Loucy (cell line): ENCODE results near the gene RORB.

ENCODE experiments used
- H2AFZ ChIP-seq: fragments of 200-600 bp; sonication (generic); 2 replicates; pipeline ENCODE4 v1.6.0; 2016; ENCODE audit warnings: antibody characterized with exemption, mild to moderate bottlenecking, low read length, moderate library complexity
- H3F3A ChIP-seq: fragments of 200-600 bp; 2 replicates; pipeline ENCODE4 v1.6.0; 2016; ENCODE audit warnings: antibody characterized with exemption, low read depth, mild to moderate bottlenecking
- H3K27me3 ChIP-seq: fragments of 200-600 bp; sonication (generic); 2 replicates; pipeline ENCODE4 v1.6.1; 2014; ENCODE audit warnings: low read length, mild to moderate bottlenecking; ENCODE audit not compliant: insufficient read depth, poor library complexity, severe bottlenecking
- H3K36me3 ChIP-seq: fragments of 200-600 bp; sonication (generic); 2 replicates; pipeline ENCODE4 v1.6.1; 2016; ENCODE audit warnings: low read length; ENCODE audit not compliant: insufficient read depth
- H3K4me1 ChIP-seq: fragments of 200-600 bp; sonication (generic); 2 replicates; pipeline ENCODE4 v1.5.1; 2014; ENCODE audit warnings: low read length, mild to moderate bottlenecking; ENCODE audit not compliant: insufficient read depth, poor library complexity, severe bottlenecking
- H3K4me2 ChIP-seq: fragments of 200-600 bp; sonication (generic); 2 replicates; pipeline ENCODE4 v1.6.0; 2014; ENCODE audit warnings: antibody characterized with exemption, low read length, low read depth, mild to moderate bottlenecking; ENCODE audit not compliant: poor library complexity, severe bottlenecking
- H3K4me3 ChIP-seq: fragments of 200-600 bp; sonication (generic); 2 replicates; pipeline ENCODE4 v1.5.1; 2014; ENCODE audit warnings: low read length, mild to moderate bottlenecking, mixed read lengths; ENCODE audit not compliant: poor library complexity, severe bottlenecking
- H3K79me2 ChIP-seq: fragments of 200-600 bp; sonication (generic); 2 replicates; pipeline ENCODE4 v1.6.1; 2014; ENCODE audit warnings: low read length; ENCODE audit not compliant: insufficient read depth
- H3K9ac ChIP-seq: fragments of 200-600 bp; sonication (generic); 2 replicates; pipeline ENCODE4 v1.6.0; 2014; ENCODE audit warnings: mild to moderate bottlenecking, low read depth, low read length, moderate library complexity; ENCODE audit not compliant: poor library complexity, severe bottlenecking
- H3K9me2 ChIP-seq: fragments of 200-600 bp; sonication (generic); replicated peaks from 2 replicates; pipeline ENCODE4 v1.6.1; 2016; ENCODE audit warnings: low read depth, low read length, mixed read lengths
- H3K9me3 ChIP-seq: fragments of 200-600 bp; sonication (generic); 2 replicates; pipeline ENCODE4 v1.6.1; 2014; ENCODE audit warnings: mild to moderate bottlenecking, antibody characterized with exemption, low read length, low read depth; ENCODE audit not compliant: insufficient read depth
- H4K20me1 ChIP-seq: fragments of 200-600 bp; sonication (generic); 2 replicates; pipeline ENCODE4 v1.6.0; 2014; ENCODE audit warnings: antibody characterized with exemption, low read length, mild to moderate bottlenecking; ENCODE audit not compliant: insufficient read depth, poor library complexity, severe bottlenecking
- EZH2phosphoT487 ChIP-seq: fragments of 200-600 bp; IDR thresholded peaks from 2 replicates; pipeline ENCODE4 v1.6.1; 2018; ENCODE audit warnings: antibody characterized with exemption, mild to moderate bottlenecking, moderate library complexity, borderline replicate concordance
- TF ChIP-seq, protein P1 (sequence below): fragments of 200-600 bp; sonication (generic); conservative IDR thresholded peaks from 2 replicates; pipeline ENCODE4 v1.5.1; 2014; ENCODE audit warnings: mild to moderate bottlenecking, antibody characterized with exemption, low read length

Gene RORB

DNA sequence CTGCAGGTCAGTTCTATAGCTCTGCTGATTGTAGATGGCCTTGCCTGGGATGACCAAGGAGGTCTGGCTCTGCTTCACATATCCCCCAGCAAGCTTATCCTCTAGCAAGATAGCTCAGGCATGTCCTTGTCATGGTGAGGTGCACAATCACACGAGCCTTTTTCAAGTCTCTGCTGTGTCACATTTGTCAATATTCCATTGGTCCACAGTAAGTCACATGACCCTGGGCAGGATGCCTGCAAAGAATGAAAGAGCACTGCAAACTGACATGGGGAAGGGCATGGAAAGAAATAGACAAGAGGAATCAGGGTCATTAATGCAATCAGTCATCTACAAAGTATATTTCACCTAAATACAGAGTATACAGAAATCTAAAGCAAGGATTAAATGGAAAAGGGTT lies 142.0 kb downstream of the RORB start:
- H3K9ac ChIP-seq = no peak overlapping the region
- no peak overlapping the region; the same call in 1 of the 2 replicates for H2AFZ ChIP-seq
- H3F3A ChIP-seq = no peaks in the 10 kb centered on the region
- no peak overlapping the region for H3K4me2 ChIP-seq
- H3K4me1 ChIP-seq = no peaks in the 10 kb centered on the region
- H3K9me3 ChIP-seq = no peaks in the 10 kb centered on the region
- H3K27me3 ChIP-seq = no peaks in the 10 kb centered on the region
- H3K36me3 ChIP-seq = no peaks in the 10 kb centered on the region
- no peaks in the 10 kb centered on the region for H3K9me2 ChIP-seq
- no peaks in the 10 kb centered on the region for H3K79me2 ChIP-seq
- TF ChIP-seq, protein P1, sequence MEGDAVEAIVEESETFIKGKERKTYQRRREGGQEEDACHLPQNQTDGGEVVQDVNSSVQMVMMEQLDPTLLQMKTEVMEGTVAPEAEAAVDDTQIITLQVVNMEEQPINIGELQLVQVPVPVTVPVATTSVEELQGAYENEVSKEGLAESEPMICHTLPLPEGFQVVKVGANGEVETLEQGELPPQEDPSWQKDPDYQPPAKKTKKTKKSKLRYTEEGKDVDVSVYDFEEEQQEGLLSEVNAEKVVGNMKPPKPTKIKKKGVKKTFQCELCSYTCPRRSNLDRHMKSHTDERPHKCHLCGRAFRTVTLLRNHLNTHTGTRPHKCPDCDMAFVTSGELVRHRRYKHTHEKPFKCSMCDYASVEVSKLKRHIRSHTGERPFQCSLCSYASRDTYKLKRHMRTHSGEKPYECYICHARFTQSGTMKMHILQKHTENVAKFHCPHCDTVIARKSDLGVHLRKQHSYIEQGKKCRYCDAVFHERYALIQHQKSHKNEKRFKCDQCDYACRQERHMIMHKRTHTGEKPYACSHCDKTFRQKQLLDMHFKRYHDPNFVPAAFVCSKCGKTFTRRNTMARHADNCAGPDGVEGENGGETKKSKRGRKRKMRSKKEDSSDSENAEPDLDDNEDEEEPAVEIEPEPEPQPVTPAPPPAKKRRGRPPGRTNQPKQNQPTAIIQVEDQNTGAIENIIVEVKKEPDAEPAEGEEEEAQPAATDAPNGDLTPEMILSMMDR = no peak
- no peak for TF ChIP-seq EZH2phosphoT487
- no peaks in the 10 kb centered on the region for H4K20me1 ChIP-seq
- H3K4me3 ChIP-seq = no peak overlapping the region

DNA sequence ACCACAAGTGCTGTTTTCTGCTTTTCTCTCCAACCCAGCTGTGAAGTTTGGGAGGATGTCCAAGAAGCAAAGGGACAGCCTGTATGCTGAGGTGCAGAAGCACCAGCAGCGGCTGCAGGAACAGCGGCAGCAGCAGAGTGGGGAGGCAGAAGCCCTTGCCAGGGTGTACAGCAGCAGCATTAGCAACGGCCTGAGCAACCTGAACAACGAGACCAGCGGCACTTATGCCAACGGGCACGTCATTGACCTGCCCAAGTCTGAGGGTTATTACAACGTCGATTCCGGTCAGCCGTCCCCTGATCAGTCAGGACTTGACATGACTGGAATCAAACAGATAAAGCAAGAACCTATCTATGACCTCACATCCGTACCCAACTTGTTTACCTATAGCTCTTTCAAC lies 145.2 kb downstream of the RORB start:
- no peak overlapping the region for H2AFZ ChIP-seq
- no peak for TF ChIP-seq EZH2phosphoT487
- TF ChIP-seq, protein P1 = no peak
- H4K20me1 ChIP-seq = no peaks in the 10 kb centered on the region
- H3K9ac ChIP-seq = no peak overlapping the region
- no peaks in the 10 kb centered on the region for H3F3A ChIP-seq
- H3K4me2 ChIP-seq = no peak overlapping the region
- no peaks in the 10 kb centered on the region for H3K27me3 ChIP-seq
- H3K79me2 ChIP-seq = no peaks in the 10 kb centered on the region
- H3K9me3 ChIP-seq = no peaks in the 10 kb centered on the region
- H3K9me2 ChIP-seq = no peaks in the 10 kb centered on the region
- no peaks in the 10 kb centered on the region for H3K36me3 ChIP-seq
- H3K4me3 ChIP-seq = no peak overlapping the region
- H3K4me1 ChIP-seq = no peaks in the 10 kb centered on the region

DNA sequence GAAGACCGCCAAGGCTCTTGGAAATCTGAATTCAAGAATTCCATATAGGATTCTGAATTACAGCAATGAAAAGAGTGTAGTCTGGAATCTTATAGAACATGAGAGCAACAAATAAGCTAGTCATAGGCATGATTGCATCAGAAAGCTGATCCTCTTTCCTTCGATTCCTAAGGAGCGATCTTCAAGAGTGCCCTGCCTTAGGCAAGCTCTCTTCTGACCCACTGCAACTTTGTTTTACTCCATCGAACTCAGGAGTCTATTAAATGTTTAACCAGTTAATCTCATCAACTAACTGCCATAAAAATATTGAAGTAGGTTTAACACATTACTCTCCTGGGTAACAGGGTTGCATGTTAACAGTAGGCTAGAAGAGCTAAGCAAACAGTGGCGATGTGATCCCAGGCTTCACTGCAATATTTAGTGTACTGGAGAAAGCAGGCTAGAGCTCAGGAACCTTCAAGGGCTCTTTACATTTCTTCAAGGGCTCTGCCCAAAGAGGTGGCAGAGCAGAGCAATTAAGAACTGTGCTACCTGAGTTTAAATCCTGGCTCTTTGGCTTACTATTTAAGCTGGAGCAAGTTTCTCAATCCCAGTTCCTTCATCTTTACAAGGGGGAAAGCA lies 146.3 kb downstream of the RORB start:
- H3F3A ChIP-seq = no peaks in the 10 kb centered on the region
- no peaks in the 10 kb centered on the region for H3K27me3 ChIP-seq
- no peaks in the 10 kb centered on the region for H3K9me2 ChIP-seq
- H3K79me2 ChIP-seq = no peaks in the 10 kb centered on the region
- no peak overlapping the region for H3K4me2 ChIP-seq
- no peak overlapping the region for H2AFZ ChIP-seq
- no peak overlapping the region for H3K4me3 ChIP-seq
- H3K9me3 ChIP-seq = no peaks in the 10 kb centered on the region
- H4K20me1 ChIP-seq = no peaks in the 10 kb centered on the region
- no peak overlapping the region for H3K9ac ChIP-seq
- no peaks in the 10 kb centered on the region for H3K36me3 ChIP-seq
- H3K4me1 ChIP-seq = no peaks in the 10 kb centered on the region
- TF ChIP-seq, protein P1 = no peak
- TF ChIP-seq EZH2phosphoT487 = no peak
